HG02642 (cell line): ENCODE data around the gene PTPA.
"Not testable (repeated sequence)": the region's sequence is repeated elsewhere in the genome, so short reads cannot be mapped to it uniquely, and the experiment has no call there.

Source experiments
- ATAC-seq: cut with Tn5 transposase; IDR thresholded peaks from one replicate; pipeline ENCODE4 v1.9.1; 2021; ENCODE audit warnings: mild to moderate bottlenecking; ENCODE audit not compliant: unreplicated experiment, poor library complexity

Gene PTPA

DNA sequence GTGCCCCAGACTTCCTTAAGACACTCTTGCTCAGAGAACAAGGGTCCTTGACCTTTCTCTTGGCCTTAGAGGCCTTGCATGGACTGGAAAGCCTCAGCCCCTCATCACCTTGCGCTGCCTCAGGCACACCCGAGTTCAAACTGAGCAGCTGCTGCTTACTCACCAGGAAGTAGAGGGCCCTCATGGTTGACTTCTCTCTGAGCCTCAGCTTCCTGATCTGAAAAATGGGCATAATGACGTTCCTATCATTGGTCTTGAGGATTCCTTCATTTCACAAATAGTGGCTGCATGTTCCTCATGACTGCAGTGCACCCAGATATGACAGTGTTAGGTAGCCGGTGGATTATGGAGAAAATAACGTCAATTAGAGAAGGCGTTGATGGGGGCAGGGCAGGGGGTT is 38.2 kb downstream of the PTPA start:
- ATAC-seq: no peak

DNA sequence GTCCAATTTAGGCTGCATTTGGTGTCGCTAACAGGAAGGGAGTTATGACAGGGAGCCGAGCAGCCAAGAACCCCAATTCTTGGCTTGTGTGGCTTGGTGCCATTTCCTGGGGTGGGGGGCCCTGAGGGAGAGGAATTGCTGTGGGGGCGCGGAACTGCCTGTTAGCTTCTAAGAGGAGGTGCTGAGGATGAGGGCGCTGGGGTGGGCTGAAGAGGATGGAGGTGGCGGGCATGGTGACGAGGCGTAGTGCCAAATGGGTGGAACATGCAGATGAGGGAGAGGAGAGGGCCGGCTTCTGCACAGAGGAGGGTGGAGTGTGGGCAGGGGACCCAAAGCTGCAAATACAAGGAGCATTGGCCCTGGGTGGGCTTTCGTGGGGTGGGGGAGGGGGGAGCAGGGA is 38.9 kb downstream of the PTPA start:
- no peak for ATAC-seq

DNA sequence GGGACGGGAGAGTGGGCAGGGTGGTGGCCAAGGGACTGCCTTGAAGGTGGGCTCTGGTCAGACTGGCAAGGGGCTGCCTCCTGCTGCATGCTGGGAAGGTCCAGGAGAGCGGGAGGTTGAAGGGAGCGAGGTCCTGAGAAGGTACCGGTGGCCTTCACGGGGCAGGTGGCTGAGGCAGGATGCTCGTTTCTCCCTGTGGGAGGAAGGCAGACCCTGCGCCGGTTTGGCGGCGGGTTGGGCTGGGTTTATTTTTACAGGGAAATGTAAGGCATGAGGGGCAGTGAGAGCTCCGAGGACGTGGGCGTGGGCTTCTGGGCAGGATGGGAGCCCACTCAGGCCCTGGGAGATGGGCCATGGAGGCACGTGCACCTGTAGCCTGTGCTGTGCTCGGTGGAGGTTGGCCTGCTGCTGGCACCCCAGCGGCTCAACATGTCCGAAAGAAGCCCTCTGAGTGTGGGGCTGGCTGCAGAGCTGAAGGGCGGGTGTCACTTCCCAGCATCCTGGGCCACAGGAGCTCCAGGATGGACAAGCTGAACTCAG is 39.5 kb downstream of the PTPA start:
- no peak for ATAC-seq

DNA sequence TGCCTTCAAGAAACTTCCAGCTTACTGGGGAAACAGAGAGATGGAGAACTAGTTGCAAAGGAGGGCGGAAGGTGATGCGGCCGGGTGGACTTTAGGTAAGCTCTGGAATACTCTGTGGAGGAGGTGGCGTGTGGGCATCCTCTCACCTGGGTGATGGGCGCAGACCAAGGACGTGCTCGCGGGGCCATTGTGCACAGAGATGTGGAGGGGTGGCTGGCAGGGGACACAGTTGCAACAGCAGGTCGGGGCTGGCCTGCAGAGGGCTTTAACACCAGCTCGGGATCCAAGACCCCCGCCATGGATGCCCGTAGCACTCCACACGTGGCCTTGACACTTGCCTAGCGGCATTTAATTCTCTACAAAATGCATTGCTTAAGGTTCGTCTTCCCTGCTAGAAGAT is 40.3 kb downstream of the PTPA start:
- no peak for ATAC-seq

DNA sequence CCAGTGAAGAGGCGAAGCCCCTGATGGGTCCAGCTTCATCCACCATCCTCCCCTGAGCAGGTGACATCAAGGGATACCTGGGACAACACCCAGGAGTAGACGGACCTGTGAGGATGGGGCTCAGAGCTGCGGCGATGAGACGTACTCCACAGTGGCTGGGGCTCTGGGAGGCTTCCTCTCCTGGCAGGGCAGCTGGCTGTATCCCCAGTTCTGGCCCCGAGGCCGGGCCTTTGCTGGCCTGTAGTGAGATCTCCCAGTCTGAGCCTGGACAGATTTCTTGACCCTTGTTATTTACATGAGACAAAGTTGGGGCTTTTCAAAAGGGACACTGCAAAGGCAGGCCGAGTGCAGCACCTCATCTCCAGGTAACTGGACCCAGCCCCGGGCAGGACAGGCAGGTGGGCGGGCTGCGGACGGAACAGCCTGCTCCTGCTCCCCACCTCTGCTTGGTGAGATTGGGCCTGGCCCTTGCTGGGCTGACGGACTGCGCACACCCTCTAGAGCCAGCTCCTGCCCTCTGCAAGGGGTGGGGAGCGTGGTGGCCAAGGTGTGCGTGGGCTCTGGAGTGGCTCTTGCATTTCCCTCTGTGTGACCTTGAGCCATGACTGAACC is 43.8 kb downstream of the PTPA start:
- ATAC-seq: no peak

DNA sequence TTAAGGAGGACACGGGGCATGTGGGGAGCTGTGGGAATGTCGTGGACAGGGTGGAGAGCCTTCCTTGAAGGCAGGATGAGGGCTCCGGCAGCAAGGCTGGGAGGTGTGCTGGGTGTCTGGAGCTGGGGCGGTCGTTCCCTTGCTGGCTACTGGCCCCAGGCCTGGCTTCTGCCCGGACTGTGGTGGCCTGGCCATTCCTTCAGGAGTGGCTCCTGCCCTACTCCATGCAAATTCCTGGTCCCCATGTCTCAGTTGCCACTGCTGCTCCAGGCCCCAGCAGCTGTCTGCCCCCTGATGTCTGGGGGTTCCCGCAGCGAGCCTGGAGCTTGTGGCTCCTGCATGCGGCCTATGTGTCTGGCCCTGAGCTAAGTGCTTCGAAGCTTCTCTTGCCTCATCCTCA is 44.9 kb downstream of the PTPA start:
- ATAC-seq: no peak

DNA sequence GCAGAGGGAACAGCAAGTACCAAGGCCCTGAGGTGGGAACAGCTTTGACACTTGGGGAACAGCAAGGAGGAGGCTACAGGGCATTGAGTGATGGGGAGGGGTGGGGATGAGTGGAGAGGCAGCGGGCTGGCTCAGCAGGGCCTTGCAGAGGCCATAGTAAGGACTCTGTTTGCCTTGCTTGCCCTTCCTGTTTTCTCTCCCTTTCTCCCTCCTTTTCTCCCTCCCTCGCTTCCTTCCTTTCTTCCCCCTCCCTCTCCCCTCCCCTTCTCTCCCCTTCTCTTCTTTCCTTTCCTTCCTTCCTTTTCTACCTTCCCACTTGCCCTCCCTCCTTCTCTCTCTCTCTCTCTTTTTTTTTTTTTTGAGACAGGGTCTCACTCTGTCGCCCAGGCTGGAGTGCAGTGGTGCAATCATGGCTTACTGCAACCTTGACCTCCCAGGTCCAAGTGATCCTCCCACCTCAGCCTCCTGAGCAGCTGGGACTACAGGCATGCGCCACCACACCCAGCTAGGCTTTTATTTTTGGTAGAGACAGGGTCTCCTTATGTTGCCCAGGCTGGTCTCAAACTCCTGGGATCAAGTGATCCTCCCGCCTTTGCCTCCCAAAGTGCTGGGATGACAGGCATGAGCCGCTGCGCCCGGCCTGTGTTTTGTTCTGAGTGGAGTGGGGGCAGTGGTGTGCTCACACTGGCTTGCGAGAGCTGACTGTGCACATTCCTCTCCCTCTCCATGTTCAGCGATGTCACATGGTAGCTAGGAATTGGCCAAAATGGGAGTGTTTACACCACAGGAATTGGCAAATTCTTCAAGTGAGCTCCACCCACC is 49.7 kb downstream of the PTPA start:
- ATAC-seq: no peak

DNA sequence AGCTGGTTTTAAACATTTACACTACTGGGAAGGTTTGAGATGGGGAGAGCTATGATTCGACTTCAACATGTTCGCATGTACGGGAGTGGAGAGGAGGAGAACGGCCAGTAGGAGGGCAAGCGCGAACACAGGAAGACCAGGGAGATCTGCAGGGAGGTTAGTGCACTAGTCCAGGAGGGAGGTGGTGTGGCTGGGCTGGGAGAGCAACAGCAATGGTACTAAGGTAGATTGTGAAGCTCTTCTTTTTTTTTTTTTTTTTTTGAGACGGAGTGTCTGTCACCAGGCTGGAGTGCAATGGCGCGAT is 50.3 kb downstream of the PTPA start:
- no peak for ATAC-seq

DNA sequence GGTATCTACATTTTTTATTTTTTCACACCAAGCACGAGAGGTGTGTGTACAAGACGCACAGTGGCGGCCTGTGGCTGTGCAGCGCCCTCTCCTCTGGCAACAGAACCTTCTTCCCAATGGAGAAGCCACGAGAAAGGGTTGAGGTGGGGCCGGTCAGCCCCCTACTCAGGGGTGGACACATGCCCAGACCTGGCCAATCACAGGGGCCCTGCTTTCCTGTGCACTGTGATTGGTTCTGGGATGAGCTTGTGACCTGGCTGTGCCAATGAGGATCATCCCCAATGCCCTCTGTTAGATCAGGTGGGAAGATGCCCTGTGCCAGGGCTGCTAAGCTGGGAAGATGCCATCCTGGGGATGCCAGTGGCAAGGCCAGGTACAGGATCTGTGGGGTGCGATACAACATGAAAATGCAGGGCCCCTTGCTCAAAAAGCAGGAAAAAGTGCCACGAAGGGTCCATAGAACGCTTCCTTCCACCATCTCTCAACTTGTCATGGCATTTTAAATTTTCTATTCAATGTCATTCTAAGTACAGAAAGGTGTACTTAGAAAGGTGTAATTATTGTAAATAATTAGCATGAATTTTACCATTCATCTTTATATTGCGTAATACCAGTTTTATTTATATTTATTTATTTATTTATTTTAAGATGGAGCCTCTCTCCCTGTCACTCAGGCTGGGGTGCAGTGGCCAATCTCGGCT is 51.4 kb downstream of the PTPA start:
- no peak for ATAC-seq

DNA sequence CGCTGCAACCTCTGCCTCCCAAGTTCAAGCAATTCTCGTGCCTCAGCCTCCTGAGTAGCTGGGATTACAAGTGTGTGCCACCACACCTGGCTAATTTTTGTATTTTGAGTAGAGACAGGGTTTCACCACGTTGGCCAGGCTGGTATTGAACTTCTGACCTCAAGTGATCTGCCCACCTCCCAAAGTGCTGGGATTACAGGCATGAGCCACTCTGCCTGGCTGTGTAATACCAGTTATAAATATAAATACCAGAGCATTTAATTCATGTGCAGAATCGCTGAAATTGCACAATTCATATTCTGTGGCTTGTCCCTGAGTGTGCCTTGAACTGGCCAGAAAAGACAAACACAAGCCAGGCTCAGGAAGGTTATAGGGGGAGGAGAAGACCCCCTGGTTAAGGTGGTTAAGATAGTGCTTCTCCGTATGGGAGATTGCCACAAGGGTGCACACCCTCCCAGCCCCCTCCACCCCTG is 52.0 kb downstream of the PTPA start:
- ATAC-seq: not testable (repeated sequence)

DNA sequence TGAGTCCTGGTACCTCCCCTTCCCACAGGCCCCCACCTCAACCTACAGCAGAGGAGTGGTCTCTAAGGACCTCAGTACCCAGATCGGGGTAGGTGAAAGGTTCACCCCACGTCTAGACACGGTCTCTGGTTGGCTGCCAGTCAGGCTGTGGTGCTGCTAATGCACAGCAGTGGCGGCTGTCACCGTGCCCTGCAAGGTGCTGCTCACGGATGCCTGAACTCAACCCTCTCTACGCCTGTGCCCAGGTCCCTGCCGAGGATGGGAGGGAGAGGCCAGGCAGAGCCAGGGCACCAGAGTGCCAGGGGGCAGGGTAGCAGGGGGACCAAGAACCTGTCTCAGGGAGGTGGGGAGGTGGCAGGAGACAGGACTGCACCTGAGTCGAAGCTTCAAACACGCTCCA is 52.5 kb downstream of the PTPA start:
- ATAC-seq: no peak

DNA sequence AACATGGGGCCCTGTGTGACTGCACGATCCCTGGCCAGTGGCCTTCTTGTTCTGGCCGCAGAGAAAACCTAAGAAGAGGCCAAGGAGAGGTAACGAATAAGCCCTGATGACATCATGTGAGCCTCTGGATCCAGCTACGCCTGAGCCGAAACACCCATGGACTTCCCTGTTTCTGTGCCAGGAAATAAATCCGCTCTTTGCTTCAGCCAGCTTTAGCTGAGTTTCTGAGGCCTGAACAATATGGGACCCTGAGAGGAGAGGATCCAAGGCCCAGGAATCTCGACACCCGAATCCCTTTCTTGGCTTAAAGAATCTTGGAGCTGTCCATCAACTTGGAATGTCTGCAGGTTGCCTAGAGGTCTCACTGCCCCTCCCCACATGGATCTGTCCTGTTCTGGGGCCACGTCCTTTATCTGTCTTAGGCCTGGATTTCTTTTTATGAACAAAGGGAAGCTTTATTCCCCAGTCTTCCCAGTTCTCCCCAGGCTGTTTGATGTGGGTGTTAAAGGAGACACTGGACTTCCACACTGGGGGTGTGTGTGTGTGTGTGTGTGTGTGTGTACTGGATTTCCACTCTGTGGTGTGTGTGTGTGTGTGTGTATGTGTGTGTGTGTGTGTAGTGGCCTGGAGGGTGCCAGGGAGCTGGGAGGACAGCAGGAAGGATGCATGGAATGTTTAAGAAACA is 53.2 kb downstream of the PTPA start:
- ATAC-seq: no peak

DNA sequence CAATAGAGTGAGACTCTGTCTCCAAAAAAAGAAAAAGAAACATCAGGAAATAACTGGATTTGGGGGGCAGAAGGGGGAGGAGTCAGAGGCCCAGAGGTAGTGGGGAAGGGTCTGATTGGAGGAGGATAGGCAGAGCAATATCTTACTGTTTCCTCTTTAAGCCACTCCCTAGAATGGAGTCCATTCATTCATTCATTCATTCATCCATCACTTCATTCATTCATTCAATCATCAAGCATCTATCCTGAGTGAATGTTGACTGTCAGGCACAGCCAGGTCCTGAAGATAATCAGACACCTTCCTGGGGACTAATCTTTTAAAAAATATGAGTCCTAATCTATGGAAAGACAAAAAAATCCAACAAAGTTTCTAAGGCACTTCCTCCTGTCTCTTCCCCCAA is 54.0 kb downstream of the PTPA start:
- no peak for ATAC-seq

DNA sequence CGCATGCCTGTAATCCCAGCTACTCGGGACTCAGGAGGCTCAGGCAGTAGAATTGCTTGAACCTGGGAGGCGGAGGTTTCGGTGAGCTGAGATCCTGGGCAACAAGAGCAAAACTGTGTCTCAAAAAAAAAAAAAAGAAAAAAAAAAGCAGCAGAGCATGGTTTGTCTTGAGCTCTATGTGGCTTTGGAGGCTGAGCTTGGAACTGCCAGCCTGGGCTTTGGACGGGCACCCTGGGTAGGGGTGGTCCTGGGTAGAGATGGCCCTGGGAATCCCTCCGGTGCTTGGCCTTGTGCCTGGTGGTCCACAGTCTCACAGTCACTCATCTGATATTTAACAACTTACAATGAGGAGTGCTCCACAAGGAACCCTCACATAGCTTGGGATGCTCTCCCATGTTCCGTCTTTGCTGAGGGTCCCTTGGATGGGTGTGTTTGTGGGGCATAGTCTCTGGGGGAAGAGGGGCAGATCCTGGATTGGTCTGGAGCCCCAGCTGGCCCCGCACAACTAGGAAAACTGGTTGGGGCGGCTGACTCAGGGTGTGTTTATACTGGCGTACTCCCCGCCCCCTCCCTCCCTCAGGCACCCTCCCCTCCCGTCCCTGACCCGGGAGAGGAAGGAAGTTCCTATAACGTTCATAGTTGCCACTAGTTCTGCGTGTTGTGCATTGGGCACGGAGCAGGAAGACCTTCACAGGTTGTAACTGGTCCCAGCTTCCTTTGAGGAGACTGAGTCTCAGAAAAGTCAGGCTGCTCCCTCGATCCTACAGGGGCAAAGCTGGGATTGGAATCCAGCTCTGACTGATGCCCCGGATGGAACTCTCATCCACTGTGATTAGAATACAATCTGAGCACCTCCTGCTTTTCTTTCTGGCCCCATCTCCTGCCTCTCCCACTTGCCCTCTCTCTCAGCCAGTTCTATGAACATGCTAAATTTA is 55.7 kb downstream of the PTPA start:
- no peak for ATAC-seq

DNA sequence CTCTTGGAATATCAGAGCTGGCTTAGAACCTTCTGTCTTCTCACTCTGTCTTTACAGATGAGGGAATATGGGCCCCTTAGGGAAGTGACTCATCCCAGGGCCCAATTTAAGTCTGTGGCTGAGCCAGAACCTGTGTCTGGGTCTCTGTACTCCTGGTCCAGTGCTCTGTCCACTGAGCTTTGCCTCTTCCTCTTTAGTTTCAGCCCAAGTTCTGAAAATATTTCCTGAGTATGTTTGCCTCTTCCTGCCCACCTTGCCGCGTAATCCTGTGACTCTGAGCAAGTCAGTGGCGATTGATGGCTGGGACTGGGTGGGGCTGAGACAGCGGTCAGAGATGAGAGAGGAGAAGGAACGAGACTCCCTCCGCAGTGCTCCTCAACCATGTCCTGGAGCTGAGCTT is 59.0 kb downstream of the PTPA start:
- ATAC-seq: no peak

DNA sequence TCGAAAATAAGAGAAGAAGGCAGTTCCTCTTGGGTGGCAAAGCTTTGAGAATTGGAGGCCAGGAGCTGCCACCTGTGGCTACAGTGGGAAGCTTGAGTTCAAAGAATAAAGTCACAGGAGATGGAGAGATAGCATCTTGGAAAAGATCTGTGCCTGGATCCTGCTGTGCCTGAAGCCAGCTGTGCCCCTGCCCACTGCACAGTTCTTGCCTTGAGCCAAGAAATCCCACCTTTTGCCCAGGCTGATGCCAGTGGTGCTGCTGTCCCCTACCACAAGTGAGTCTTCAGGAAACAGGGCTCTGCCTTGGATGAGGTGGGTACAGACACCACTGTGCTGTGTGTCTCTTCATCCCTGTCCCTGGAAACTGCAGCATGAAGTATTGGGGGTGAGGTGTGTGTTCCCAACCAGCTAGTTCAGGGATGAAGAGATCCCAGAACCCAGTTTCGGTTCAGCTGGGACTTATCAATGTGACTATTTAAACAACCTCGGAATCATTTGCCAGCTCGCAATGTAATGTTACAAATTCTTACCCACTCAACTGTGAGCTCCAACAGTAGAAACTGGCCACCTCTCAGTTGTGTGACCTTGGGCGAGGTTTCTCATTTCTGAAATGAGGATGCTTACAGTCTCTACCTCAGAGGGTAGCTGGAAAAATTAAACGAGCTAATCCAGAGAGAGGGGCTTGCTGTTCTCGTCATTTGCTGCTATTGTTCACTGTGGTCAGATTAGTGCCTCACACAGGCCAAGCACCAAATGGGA is 61.0 kb downstream of the PTPA start:
- no peak for ATAC-seq

DNA sequence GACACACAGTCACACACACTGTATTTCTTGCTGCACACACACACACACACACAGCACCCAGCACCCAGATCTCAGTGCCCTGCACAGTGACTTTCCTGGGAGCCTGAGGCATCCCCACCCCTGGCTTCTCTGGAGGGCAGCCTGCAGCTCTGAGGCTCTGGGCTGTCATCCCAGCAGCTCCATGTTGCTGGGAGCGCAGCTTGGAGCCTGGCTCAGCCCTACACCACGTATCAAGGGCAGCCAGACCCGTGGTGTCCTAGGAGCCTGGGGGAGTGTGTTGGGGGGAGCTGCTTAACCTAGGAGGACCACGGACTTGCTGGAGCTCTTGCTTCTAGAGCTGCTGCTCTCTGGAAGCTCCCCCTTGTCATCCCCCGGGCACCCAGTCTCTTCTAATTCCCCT is 61.6 kb downstream of the PTPA start:
- no peak for ATAC-seq

DNA sequence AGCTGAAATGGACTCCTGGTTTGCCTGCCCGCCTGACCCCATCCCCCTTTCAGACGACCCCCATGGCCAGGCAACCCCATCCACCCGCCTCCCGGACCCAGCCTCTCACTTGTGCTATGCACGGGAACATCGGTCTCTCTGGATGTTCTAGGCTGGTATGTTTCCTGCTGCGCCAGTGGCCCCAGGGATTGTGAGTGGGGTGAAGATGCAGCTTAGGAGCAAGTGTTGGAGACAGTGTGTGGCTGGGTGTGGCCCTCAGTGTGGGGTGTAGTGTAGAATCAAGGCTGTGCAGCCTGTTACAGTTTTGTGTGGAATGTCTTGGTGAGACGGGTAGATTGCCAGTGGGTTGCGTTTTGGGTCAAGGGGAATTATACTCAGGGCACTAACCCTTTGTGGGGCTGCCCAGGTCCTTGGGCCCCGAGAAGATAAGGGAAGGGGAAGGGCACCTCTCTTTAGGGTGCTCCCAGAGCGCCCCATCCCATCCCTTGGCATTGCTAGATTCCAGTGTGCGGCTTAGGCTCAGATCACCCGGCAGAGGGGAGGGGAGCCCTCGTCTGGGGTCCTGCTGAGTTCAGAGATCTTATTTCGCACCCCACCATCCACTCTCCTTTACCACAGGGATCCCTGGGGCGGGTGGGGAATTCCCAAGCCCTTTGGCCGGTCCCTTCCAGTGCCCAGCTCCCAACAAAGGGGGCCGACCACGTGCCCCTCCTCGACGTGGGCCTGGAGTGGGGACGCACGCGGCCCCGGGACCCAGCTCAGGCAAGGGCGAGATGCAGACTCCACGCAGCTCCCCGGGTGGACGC is 62.3 kb downstream of the PTPA start:
- ATAC-seq: no peak
